IMR-90 (cell line): ENCODE results near the gene ITGA3.

Experiments used
- BHLHE40 ChIP-seq: fragments of 150-350 bp; IDR thresholded peaks from 2 replicates; pipeline ENCODE4 v1.6.1; 2016; ENCODE audit warnings: mild to moderate bottlenecking, low read depth, low read length
- CEBPB ChIP-seq: IDR thresholded peaks from 2 replicates; pipeline ENCODE4 v1.6.1; 2012; ENCODE audit warnings: low read depth, low read length, improper control_type of control experiment
- CTCF ChIP-seq: conservative IDR thresholded peaks from 2 replicates; pipeline ENCODE4 v1.5.1; 2012; ENCODE audit warnings: mild to moderate bottlenecking, low read depth, low read length, improper control_type of control experiment
- ELK1 ChIP-seq: fragments of 150-350 bp; IDR thresholded peaks from 2 replicates; pipeline ENCODE4 v1.6.1; 2016; ENCODE audit warnings: low read depth, mild to moderate bottlenecking, low read length, moderate library complexity, borderline replicate concordance
- FOS ChIP-seq: fragments of 150-350 bp; IDR thresholded peaks from 2 replicates; pipeline ENCODE4 v1.6.1; 2016; ENCODE audit warnings: low read depth, low read length
- MAFK ChIP-seq: IDR thresholded peaks from 2 replicates; pipeline ENCODE4 v1.6.1; 2012; ENCODE audit warnings: low read depth, low read length, improper control_type of control experiment
- MAZ ChIP-seq: IDR thresholded peaks from 2 replicates; pipeline ENCODE4 v1.6.1; 2012; ENCODE audit warnings: low read depth, mild to moderate bottlenecking, low read length, improper control_type of control experiment, moderate library complexity, borderline replicate concordance
- MXI1 ChIP-seq: IDR thresholded peaks from 2 replicates; pipeline ENCODE4 v1.6.1; 2012; ENCODE audit warnings: low read depth, mild to moderate bottlenecking, low read length, moderate library complexity, borderline replicate concordance
- POLR2A ChIP-seq: IDR thresholded peaks from 2 replicates; pipeline ENCODE4 v1.6.1; 2012; ENCODE audit warnings: mild to moderate bottlenecking, low read depth, low read length
- RAD21 ChIP-seq: IDR thresholded peaks from 2 replicates; pipeline ENCODE4 v1.6.1; 2012; ENCODE audit warnings: low read length, improper control_type of control experiment
- RCOR1 ChIP-seq: IDR thresholded peaks from 2 replicates; pipeline ENCODE4 v1.6.1; 2012; ENCODE audit warnings: mild to moderate bottlenecking, low read length, improper control_type of control experiment; ENCODE audit not compliant: insufficient replicate concordance
- RFX5 ChIP-seq: IDR thresholded peaks from 2 replicates; pipeline ENCODE4 v1.8.0; 2012; ENCODE audit warnings: low read depth, mild to moderate bottlenecking, low read length, moderate library complexity
- SMC3 ChIP-seq: fragments of 150-350 bp; IDR thresholded peaks from 2 replicates; pipeline ENCODE4 v1.6.1; 2016; ENCODE audit warnings: low read depth, mild to moderate bottlenecking, antibody characterized with exemption, low read length, moderate library complexity
- USF2 ChIP-seq: fragments of 150-350 bp; IDR thresholded peaks from 2 replicates; pipeline ENCODE4 v1.6.1; 2017; ENCODE audit warnings: mild to moderate bottlenecking, antibody characterized with exemption, low read length, low read depth

- TF ChIP-seq POLR2A (no peak; the same call in 1 of the 2 replicates), CTCF (no peak), SMC3 (no peak), MXI1 (no peak), RCOR1 (no peak), BHLHE40 (no peak), FOS (no peak), RAD21 (no peak), MAZ (peak; percentile 35; the same call in 1 of the 2 replicates), MAFK (no peak), USF2 (no peak), RFX5 (no peak), CEBPB (no peak), ELK1 (no peak)
These were observed 5.2 kb downstream of the ITGA3 start for GRCh38 chr17:50060951-50061712.
